Activated T-cell treated with anti-CD3 and anti-CD28 coated beads for 1 hour (primary cell): Measurements from ENCODE around the gene LITAFD.
"Not testable (repeated sequence)": the region's sequence is repeated elsewhere in the genome, so short reads cannot be mapped to it uniquely, and the experiment has no call there.

Experiments
- DNase-seq: peaks from one replicate; pipeline ENCODE4 v3.0.0-alpha.2; 2020; ENCODE audit warnings: low read depth

Gene LITAFD

DNA sequence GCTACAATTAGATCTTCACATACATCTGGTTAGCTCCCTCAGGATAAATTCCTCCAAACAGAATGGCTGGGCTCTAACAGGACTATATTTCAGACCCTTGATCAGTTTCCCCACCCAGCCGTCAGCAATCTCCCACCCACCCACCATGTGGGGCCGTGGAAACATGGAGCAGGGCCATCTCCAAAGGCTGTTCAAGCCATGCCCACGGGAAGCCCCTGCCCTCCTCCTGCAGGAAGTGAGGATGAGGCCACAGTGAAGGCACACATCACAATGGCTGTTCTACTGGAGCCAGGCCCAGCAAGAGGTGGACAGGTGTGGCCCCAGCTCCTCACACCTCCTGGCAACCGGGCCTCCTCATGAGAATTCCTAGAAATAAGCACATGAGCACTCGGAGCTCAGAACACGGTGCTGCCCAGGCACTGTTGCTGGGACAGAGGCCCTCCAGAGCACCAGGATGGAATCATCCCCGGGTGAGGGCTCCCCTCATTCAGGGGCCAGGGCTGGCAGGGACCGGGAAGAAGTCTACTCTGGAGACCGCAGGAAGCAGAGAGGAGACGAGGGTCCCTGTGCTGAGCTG, at the start of gene LITAFD:
LITAFD (plus strand) TSS at position 311 of the 577 bp plus-strand sequence. CDS start 2,005 bp downstream, outside the sequence.
- DNase-seq = no peak

DNA sequence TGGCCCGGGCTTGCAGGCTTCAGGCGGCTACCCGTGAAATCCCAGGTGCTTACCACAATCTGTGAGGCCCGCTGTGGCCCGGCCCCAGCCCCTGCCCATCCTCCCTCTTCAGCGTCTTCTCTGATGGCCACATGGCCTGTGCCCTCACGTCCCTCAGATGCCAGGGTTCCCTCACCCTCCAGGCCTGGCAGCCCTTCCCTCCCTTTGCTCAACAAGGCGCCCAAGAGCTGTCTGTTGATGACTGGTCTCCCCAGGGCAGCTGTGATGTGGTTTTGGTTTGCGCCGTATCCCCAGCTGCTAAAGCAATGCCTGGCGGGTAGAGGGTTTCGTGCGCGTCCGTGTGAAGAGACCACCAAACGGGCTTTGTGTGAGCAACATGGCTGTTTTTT, 49.4 kb upstream of the LITAFD start:
- DNase-seq = no peak

DNA sequence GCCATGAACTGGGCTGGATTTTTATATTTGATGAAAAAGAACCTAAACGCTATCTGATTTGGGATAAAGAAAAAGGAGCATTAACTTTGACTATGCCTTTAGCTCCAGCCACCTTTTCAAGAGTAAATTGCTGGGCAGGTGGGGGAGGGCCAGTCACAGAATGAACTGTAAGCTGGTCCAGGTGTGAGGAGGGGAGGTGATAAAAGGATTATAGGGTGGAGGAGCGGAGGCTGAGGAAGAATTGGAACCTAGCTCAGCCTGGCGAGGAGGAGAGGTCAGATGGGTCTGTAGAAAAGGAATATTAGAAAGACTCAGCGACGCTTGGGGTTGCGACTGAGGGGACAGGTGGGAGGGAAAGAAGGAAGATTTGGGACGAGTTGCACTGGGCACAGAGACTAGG, 45.4 kb upstream of the LITAFD start:
- DNase-seq = not testable (repeated sequence)

DNA sequence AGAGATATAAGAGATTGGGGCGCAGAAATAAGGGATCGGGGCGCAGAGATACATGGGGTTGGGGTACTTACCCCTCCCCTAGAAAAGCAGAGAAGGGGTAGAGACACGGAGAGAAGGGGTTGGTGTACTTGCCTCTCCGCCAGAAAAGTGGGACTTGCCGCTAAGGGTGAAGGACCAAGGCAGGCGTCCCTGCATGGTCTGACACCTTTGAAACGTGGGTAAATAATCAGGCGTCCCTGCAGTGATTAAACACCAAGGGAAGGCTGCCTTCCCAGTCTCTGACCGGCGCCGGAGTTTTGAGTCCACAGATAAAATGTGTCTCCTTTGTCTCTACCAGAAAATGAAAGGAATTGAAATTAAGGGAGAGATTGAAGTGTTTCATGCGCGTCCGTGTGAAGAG, 44.6 kb upstream of the LITAFD start:
- DNase-seq = not testable (repeated sequence)

DNA sequence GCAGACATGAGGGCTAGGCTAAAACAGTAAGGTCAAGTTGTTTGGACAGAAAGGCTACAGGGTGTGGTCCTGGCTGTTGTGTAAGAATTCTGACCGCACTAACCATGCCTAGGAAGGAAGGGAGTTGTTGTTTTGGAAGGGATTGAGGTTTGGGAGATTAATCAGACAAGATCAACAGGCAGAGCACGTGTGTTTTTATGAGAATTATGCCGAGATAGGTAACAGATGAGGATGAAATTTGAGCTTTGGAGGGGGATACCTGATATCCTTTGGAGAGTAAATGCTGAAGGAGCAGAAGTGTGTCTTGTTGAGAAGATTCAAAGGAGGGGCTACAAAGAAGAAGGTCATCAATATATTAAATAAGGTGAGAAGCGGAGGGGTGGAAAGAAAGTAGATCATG, 40.1 kb upstream of the LITAFD start:
- not testable (repeated sequence) for DNase-seq

DNA sequence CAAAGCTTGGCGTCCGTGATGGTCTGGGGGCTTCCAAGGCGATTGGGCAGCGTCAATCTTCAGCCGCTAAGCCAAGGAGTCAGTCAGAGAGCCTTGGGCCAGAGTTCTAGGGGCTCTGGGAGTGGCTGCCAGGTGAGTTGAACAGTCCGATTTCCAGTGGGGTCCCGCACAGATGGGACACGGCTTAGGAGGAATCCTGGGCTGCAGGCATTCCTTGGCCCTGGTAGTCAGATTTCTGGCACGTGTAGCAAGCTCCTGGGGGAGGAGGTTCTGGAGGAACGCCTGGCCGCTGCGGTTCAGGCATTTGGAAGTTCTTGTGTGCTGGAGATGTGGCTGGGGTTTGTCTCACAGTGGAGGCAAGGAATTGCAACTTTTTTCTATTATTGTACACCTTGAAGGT, 38.9 kb upstream of the LITAFD start:
- DNase-seq = not testable (repeated sequence)

DNA sequence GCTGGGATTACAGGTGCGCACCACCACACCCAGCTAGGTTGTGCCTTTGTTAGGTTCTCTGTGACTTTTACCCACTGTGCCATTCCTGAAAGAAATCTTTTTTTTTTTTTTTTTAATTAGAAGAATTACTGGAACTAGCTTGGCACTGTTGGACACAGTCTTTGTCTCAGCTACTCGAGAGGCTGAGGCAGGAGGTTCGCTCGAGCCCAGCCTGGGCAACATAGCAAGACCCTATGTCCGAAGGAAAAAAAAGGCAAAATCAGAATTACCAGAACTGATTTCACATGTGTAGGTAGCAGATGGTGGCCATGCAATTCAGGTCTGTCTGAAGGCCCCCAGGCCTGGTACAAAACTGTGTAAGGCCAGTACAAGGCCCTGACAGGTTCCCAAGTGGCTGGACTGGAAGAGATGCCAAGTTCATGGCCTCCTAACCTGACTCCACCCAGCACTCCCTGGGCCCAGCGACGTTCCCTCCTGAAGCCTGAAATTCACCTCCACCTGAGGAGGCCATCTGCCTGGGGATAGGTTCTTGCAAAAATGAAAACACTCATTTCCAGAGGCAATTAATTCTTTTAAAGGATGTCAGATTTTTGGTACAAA, 36.4 kb upstream of the LITAFD start:
- DNase-seq = no peak

DNA sequence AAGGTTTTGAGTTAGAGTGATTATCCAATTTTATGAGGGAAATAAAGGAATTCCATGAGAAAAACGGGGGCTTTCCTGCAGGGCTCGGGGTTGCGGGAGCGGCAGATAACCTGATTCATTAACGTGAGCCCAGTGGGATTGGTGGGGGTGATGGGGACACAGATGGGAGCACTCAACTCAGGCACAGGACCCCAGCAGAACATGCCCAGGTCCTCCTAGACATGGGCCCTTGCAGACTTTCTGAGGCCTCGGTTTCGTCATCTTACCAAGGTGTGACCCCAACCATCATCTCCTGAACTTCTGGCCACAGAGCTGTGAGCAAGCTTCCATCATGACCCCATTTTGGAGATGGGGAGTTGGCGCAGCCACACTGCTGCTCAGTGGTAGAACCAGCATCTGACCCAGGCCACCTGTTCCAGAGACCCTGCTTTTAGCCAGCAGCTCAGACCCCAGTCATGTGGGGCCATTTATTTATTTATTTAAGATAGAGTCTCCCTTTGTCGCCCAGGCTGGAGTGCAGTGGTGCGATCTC, 35.7 kb upstream of the LITAFD start:
- DNase-seq = no peak

DNA sequence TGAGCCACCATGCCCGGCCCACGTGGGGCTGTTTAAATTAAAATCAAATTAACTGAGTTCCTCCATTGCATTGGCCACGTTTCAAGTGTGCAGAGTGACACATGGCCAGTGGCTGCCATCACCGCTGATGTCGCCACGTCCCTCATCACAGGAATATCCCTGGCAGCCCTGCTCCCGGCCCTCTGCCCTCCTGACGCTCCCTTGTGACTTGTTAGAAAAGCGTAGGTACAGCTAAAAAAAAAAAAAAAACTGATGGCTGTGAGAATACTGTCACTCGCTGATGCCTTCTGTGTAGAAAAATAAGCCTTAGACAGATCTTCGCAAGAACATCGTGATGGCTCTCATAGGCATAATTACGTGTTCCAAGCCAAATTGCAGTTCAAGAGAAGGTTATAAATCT, 35.0 kb upstream of the LITAFD start:
- DNase-seq = no peak

DNA sequence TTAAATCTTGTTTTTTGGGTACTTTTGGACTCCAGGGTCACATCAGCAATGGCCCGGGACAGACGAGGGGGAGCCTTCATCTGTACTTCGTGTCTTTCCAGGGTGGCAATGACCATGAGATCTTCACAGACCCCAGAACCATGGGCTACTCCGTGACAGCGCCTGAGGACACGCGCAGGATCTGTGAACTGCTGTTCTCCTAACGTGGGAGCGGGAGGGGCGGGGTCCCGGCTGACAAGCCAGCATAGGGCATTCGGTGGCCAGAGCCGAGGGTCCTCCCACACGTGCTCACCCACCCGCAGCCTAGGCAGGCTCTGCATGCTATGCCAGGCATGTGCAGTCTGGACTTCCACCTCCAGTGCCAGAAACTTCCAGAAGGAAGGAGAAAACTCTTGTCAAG, 34.5 kb upstream of the LITAFD start:
- no peak for DNase-seq

DNA sequence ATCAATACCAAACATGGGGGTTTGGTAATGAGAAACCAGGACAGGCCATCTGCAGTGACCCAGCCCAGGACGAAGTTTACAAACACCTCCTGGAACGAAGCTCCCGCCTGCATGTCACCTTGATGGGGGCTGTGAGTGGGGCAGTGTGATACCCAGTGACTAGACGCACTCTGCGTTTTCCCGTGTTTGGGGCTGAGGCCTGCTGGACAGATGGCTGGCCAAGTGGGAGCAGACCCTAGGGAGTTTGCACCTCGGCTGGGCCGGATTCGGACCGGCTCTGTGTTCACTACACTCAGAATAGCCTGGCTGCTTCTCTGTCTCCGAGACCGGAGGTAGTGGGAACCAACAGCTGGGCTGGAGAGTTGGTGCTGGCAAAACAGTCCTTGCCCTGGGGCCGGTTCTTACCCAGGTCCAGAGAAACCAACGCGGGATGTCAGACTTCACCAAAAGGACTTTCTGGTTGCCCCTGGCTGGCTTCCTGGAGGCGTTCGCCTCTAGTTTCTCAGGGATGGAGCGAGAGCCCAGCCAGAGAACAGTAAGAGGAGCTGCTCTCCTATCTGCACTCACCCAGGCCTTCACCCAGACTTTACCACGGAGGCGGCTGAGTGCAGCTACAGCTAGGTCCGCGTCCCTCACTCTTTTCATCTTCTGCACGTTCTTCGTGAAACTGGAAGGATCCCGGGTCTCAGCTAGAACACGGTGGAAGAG, 33.8 kb upstream of the LITAFD start:
- no peak for DNase-seq

DNA sequence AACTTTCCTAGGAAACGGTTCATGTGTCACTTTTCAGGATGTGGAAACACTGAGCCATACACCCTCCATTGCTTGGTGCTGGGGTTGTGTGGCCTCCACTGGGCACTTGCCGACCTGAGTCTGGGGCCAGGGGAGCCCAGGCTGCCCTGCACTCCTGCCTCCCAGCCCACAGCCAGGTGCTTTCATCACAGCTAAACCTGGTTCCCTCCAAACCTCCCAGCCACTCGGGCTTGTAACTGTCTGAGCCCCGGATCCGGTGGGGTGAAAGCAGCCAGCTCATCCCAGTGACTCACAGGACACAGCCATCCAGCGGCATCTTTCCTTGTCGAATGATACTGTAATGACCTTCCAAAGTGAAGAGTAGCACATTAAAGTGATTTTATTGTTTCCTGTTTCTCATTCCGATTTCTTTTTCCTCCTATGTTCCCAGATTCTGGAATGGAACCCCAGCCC, 33.2 kb upstream of the LITAFD start:
- no peak for DNase-seq

DNA sequence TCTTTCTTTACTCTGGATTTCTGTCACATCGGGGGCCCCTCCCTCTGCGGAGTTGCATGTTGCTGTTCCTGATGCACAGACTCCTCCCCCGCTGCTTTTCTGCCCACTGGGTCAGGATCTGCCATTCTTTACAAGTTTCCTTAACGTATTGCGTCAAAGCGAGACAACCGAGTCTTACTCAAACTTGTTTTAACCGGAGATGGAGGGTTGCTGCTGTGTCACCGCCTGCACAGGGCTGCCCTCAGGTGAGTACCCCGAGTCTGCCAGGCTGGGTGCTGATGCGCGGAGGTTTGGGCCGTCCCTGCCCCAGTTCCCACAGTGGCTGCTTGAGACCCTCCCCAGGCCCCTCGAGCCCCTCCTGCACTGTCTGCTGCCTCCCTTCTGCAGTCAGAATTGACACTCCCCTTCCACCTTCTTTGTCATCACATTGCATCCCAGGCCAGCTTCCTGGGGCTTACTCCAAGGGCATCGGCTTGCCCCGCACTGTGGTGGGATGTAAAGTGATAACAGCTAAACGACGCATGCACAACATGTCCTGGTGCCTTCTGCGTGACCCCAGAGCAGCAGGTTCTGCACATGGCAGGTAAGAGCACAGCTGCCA, 32.6 kb upstream of the LITAFD start:
- no peak for DNase-seq

DNA sequence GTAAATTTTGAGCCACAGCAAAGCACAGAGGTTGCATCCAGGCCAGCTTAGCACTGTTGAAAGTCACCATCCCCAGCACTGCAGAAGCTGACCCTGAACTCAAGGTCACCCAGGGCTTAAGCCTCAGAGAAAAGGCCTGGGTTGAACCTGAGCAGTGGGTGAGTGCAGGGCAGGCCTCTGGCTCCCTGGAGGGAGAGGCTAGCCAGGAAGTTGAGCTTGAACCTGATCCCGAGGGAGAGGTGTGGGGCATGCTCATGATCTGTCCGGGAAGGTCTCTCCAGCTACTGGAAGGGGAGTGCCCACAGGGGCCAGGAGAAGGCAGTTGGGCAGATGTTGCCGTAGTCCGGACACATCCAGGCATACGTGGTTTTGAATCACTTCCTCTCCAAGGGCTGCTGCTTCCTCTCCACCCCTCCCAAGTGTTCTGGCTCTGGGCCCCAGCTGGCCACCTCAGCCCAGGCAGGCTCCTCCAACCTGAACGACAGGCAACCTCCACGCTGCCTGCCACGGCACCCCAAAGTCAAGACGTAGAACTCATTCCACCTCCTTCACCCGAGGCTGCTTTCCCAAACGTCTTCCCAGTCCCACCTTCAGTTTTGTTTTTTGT, 31.8 kb upstream of the LITAFD start:
- no peak for DNase-seq

DNA sequence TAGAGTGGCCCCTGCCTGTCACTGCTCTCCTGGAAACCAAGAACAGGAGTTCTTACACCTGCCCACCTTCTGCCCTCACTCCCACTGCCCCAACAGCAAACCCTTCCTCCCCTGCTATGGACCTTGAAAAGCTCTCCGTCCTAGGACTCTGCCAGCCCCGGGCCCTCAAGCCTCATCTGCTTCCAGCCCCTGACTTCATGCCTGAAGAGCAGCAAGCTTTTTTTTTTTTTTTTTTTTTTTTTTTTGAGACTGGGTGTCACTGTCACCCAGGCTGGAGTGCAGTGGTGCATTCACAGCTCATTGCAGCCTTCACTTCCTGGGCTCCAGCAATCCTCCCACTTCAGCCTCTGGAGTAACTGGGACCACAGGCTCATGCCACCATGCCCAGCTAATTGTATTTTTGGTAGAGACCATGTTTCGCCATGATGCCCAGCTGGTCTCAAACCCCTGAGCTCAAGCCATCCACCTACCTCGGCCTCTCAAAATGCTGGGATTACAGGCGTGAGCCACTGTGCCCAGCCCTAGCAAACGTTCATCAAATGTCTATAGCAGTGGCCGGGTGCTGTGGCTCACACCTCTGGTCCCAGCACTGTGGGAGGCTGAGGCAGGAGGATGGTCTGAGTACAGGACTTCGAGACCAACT, 30.3 kb upstream of the LITAFD start:
- DNase-seq = no peak

DNA sequence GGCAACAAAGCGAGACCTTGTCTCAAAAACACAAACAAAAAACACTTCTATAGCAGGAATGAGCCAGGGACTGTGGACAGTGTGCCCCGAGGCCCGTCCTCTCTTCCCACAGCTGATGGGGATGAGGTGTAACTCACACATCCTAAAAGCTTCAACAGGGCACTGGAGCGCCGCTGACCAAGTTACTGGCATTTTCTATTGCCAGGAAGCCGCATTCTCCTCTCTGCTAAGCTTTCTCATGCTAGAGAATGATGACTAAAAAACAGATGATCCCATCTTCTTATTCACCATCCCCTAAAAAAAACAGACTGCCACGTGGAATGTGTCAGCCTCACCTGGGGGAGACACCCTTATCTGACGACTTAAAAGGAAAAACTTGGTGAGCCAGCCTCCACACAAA, 29.6 kb upstream of the LITAFD start:
- DNase-seq = no peak

DNA sequence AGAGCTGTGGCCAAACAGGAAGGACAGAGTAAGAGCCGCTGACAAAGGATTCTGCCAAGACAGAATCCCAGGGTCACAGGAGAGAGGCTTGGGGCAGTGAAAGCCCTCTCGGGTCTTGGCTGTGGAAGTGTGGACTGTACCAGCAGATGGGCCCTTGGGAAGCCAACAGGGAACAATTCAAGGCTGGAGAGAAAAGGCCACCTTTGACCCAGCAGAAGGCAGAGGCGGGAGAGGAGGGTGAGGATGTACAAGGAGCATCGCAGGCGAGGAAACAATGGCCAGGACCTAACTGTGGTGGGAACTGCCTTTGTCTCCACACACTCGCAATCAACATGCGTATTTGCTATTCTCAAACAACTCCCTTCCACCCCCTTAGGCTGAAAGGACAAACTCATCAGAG, 29.0 kb upstream of the LITAFD start:
- DNase-seq = no peak

DNA sequence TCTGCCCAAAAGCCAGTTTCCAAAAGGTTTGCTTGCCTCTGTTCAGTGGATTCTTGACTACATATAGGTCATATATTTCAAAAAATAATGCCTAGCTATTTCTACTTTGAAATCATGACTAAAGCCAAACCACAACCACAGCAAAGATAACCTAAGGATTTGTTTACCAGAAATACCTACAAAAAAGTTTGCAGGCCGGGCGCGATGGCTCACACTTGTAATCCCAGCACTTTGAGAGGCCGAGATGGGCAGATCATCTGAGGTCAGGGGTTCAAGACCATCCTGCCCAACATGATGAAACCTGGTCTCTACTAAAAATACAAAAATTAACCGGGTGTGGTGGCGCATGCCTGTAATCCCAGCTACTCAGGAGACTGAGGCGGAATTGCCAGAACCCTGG, 28.5 kb upstream of the LITAFD start:
- no peak for DNase-seq

DNA sequence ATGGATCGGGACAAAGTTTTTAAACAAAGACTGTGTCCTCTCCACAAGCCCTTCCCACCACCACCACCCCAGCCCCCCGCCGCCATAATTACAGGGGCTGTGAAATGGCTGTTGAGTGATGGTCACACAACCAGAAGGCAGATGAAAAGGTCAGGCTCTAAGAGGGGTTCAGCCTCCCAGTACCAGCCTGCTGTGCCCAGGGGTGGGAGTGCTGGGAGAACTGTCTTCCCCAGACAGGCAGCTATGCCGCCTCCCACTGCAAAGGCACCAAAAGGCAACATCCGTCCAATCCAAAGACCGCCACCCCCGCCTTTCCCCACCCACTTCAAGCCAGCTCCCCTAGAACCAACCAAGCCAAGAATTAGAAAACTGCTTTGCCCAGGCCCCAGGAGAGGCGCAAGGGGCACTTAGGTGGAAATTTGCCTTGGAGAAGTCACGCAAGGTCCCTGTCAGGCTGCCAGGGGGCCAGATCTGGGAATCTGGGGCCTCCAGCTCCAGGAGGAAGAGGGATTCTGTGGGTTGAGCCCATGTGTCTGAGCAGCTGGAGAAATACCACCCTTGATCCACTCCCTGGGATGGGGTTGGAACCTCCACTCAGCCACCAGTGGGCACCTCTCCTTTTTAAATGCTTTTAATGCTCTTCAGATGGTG, 27.7 kb upstream of the LITAFD start:
- DNase-seq = no peak

DNA sequence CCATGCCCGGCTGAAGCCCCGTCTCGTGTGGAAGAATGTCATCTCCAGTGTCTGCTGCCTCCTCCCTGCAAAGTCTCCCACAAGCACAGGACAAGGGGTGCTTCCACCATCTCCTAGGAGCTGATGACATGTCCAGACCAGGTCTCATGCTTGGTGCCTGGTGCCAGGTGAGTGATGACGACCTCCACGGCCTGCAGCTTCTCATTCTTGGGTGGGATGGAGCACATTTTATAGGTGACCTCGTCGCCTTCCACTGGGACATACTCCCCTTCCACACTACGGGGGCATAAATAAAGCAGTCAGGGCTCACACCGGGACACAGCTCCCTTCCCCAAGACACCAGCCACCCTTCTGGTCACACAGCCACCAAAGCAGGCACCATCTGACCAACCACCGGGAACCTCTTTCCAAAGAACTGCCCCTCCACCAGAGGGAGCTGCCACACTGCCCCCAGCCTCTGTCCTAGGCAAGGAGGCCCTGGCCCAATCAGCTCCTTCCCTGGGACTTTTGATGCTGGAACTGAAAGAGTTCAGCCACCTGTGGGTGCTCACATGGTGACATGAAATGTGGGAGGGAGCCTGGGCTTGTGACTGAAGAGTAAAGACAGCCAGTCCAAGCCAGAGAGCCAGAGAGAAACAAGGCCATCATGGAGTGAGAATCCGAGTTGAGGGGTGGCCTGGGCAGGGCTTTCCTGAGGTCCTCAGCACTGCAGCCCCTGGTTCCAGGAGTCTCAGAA, 26.9 kb upstream of the LITAFD start:
- DNase-seq = no peak

DNA sequence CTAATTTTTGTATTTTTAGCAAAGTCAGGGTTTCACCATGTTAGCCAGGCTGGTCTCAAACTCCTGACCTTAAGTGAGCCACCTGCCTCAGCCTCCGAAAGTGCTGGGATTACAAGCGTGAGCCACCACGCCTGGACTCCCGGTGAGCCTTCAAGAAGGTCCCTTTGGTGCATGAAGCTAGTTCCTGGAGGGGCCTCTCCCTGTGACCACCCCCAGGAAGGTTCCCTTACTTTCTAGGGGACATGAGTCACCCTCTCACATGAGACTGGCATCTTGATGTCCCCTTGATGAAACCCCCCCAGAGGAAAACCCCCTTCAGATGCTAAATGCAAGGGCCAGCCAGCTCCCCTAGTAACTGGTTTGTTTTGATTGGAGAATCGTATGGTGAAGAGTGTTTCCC, 26.2 kb upstream of the LITAFD start:
- no peak for DNase-seq
